ENCODE measurements around the gene COA1. TPM values are rescaled to one million over a fixed set of nuclear protein-coding genes. Genes with fewer than 3 reads are reported as not detected.

Gene COA1
- polyA plus RNA-seq, 3 donors: 25.6 to 57.8 (median 56.2) TPM

GRCh38 chr7:43621729-43622448, 107.4 kb downstream of the COA1 start:
- no peak overlapping the region for H3K27ac Mint-ChIP-seq
- no peaks in the 10 kb centered on the region for H3K9me3 Mint-ChIP-seq
- no peak overlapping the region for H3K27ac ChIP-seq (ENCODE audit: low read depth in 1 of 2, low read length in 2 of 2)
- no peak overlapping the region for H3K4me3 Mint-ChIP-seq
- H4K20me1 ChIP-seq (ENCODE audit: insufficient read depth, low read length): no peaks in the 10 kb centered on the region
- no peaks in the 10 kb centered on the region for H3K4me1 ChIP-seq (ENCODE audit: control insufficient read depth in 1 of 2, insufficient read depth in 2 of 2, low read length in 2 of 2)
- intact Hi-C loops (cut with micrococcal nuclease): no loop called here
- no peak for DNase-seq
- peaks cover 37 to 50% of the 10 kb centered on the region in 2 donors for H3K36me3 Mint-ChIP-seq
- H3K79me2 ChIP-seq (ENCODE audit: insufficient read depth, low read length): no peaks in the 10 kb centered on the region
- no peak for TF ChIP-seq CTCF (IDR thresholded peaks at IDR 0.05)
- no peak overlapping the region for H3K9ac ChIP-seq (ENCODE audit: insufficient read depth, low read length, poor library complexity, severe bottlenecking)
- H3K9me3 ChIP-seq (replicated peaks in 1 of 2; ENCODE audit: control insufficient read depth in 1 of 2, insufficient read depth in 1 of 2, low read length in 2 of 2): no peaks in the 10 kb centered on the region
- no peak overlapping the region for H3K4me2 ChIP-seq (replicated peaks; ENCODE audit: extremely low read depth, low read length, poor library complexity, severe bottlenecking)
- no peaks in the 10 kb centered on the region for H3K4me1 Mint-ChIP-seq
- H3K36me3 ChIP-seq (replicated peaks in 1 of 2; ENCODE audit: control insufficient read depth in 1 of 2, insufficient read depth in 2 of 2, low read length in 2 of 2): peaks cover 40 to 82% of the 10 kb centered on the region in 2 donors
- H3K27me3 ChIP-seq (ENCODE audit: control insufficient read depth in 2 of 2, insufficient read depth in 2 of 2, low read length in 2 of 2): no peaks in the 10 kb centered on the region
- 100% methylated on average over 2 of the region's 5 CpGs for WGBS (ENCODE audit: insufficient coverage)
- H3K4me3 ChIP-seq (replicated peaks in 1 of 3; ENCODE audit: low read depth in 2 of 3, low read length in 3 of 3): no peak overlapping the region
- H2AFZ ChIP-seq (ENCODE audit: insufficient read depth, low read depth, low read length, poor library complexity, severe bottlenecking): no peak overlapping the region
- H3K27me3 Mint-ChIP-seq (ENCODE audit: low read depth in 3 of 3): no peaks in the 10 kb centered on the region

- Histone ChIP-seq H3K4me1 (ENCODE audit: control insufficient read depth in 1 of 2, insufficient read depth in 2 of 2, low read length in 2 of 2) (no peaks in the 10 kb centered on the region), H3K9ac (ENCODE audit: insufficient read depth, low read length, poor library complexity, severe bottlenecking) (no peak overlapping the region), H3K9me3 (replicated peaks in 1 of 2; ENCODE audit: control insufficient read depth in 1 of 2, insufficient read depth in 1 of 2, low read length in 2 of 2) (no peaks in the 10 kb centered on the region), H3K4me3 (replicated peaks in 1 of 3; ENCODE audit: low read depth in 2 of 3, low read length in 3 of 3) (no peak overlapping the region), H3K27me3 (ENCODE audit: control insufficient read depth in 2 of 2, insufficient read depth in 2 of 2, low read length in 2 of 2) (no peaks in the 10 kb centered on the region), H3K27ac (ENCODE audit: low read depth in 1 of 2, low read length in 2 of 2) (no peak overlapping the region), H3K4me2 (replicated peaks; ENCODE audit: extremely low read depth, low read length, poor library complexity, severe bottlenecking) (no peak overlapping the region), H3K36me3 (replicated peaks in 1 of 2; ENCODE audit: control insufficient read depth in 1 of 2, insufficient read depth in 2 of 2, low read length in 2 of 2) (peaks cover 22 to 81% of the 10 kb centered on the region in 2 donors), H2AFZ (ENCODE audit: insufficient read depth, low read depth, low read length, poor library complexity, severe bottlenecking) (no peak overlapping the region), H4K20me1 (ENCODE audit: insufficient read depth, low read length) (no peaks in the 10 kb centered on the region), H3K79me2 (ENCODE audit: insufficient read depth, low read length) (no peaks in the 10 kb centered on the region)
- intact Hi-C loops (cut with micrococcal nuclease): no loop called here
- no peak overlapping the region for H3K4me3 Mint-ChIP-seq
- no peak overlapping the region for H3K27ac Mint-ChIP-seq
- 100% methylated on average over 3 of the region's 4 CpGs for WGBS (ENCODE audit: insufficient coverage)
- H3K36me3 Mint-ChIP-seq: peaks cover 28 to 41% of the 10 kb centered on the region in 2 donors
- no peaks in the 10 kb centered on the region for H3K9me3 Mint-ChIP-seq
- no peaks in the 10 kb centered on the region for H3K4me1 Mint-ChIP-seq
- H3K27me3 Mint-ChIP-seq (ENCODE audit: low read depth in 3 of 3): peaks cover 0 to 3% (median 0%) of the 10 kb centered on the region in 3 donors
- TF ChIP-seq CTCF (IDR thresholded peaks at IDR 0.05): no peak
- no peak for DNase-seq
These were observed 109.9 kb downstream of the COA1 start for GRCh38 chr7:43619213-43620012.
